Choroid plexus epithelial cell (primary cell): ENCODE results near the gene LMAN2.
A peak's percentile ranks its signal among the peaks of the same experiment; 100 is the strongest.
"Not testable (repeated sequence)": the region's sequence is repeated elsewhere in the genome, so short reads cannot be mapped to it uniquely, and the experiment has no call there.

Source experiments
- DNase-seq: peaks from one replicate; pipeline ENCODE4 v3.0.0-alpha.2; 2010; ENCODE audit warnings: low read depth
- H3K4me3 ChIP-seq: 2 replicates; pipeline ENCODE4 v1.5.1; 2011; ENCODE audit warnings: low read depth, mild to moderate bottlenecking, control low read depth, low read length, moderate library complexity
- TF ChIP-seq, protein P1 (sequence below): conservative IDR thresholded peaks from 2 replicates; pipeline ENCODE4 v1.5.1; 2011; ENCODE audit warnings: low read depth, mild to moderate bottlenecking, control low read depth, inconsistent platforms, low read length, moderate library complexity

LMAN2 gene

DNA sequence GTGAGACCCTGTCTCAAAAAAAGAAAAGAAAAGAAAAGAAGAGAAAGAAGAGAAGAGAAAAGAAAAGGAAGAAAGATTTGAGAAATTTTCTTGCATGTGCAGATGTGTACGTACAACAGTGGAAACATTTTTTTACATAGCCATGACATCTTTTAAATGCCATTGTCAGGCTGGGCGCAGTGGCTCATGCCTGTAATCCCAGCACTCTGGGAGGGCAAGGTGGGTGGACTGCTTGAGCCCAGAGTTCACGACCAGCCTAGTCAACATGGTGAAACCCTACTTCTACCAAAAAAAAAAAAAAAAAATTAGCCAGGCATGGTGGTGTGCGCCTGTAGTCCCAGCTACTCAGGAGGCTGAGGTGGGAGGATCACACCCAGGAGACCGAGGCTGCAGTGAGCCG is 6.6 kb downstream of the LMAN2 start:
- no peak overlapping the region for H3K4me3 ChIP-seq
- TF ChIP-seq, protein P1, sequence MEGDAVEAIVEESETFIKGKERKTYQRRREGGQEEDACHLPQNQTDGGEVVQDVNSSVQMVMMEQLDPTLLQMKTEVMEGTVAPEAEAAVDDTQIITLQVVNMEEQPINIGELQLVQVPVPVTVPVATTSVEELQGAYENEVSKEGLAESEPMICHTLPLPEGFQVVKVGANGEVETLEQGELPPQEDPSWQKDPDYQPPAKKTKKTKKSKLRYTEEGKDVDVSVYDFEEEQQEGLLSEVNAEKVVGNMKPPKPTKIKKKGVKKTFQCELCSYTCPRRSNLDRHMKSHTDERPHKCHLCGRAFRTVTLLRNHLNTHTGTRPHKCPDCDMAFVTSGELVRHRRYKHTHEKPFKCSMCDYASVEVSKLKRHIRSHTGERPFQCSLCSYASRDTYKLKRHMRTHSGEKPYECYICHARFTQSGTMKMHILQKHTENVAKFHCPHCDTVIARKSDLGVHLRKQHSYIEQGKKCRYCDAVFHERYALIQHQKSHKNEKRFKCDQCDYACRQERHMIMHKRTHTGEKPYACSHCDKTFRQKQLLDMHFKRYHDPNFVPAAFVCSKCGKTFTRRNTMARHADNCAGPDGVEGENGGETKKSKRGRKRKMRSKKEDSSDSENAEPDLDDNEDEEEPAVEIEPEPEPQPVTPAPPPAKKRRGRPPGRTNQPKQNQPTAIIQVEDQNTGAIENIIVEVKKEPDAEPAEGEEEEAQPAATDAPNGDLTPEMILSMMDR = no peak
- DNase-seq = no peak

DNA sequence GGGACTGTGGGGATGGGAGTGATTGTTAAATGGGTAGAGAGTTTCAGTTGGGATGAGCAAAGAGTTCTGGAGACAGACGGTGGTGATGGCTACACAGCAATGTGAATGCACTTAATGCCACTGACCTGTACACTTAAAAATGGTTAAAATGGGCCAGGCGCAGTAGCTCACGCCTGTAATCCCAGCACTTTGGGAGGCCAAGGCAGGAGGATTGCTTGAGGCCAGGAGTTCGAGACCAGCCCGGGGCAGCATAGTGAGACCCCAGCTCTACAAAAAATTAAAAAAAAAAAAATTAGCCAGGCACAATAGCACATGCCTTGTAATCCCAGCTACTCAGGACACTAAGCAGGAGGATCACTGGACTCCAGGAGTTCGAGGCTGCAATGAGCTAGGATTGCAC is 7.7 kb downstream of the LMAN2 start:
- TF ChIP-seq, protein P1 = no peak
- H3K4me3 ChIP-seq = no peak overlapping the region

DNA sequence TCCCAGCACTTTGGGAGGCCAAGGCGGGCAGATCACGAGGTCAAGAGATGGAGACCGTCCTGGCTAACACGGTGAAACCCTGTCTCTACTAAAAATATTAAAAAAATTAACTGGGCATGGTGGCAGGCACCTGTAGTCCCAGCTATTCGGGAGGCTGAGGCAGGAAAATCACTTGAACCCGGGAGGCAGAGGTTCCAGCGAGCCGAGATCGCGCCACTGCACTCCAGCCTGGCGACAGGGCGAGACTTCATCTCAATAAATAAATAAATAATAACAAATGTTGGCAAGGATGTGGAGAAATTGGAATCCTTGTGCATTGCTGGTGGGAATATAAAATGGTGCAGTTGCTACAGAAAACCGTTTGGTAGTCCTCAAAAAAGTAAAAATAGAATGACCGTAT is 8.5 kb downstream of the LMAN2 start:
- DNase-seq, H3K4me3 ChIP-seq: not testable (repeated sequence)

More for the DNA sequence above, 7.7 kb downstream of the LMAN2 start:
- DNase-seq = no peak

DNA sequence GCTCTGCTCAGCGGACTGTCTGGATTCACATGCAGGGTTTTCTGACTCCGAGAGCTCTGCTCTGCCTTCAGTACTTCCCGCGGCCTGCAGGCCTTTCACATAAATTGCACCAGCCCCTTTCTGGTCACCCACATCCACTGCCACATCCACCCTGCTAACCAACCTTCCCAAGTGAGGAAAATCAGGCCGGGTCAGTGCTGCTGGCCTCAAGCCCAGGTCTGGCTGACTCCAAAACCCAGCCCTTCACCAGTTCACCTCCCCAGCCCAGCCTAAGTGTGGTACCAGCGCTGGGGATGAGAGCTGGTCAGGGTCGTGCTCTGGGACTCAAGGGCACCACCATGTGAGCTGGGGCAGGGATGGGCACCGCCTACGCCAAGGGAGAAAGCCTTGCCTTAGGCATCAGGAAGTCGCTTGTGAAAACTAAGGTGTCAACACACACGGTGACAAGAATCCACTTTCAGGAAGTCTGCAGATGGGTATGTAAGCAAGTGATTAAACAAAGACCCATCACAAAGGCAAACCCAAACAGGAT is 12.3 kb downstream of the LMAN2 start:
- no peak overlapping the region for H3K4me3 ChIP-seq
- DNase-seq = no peak
- TF ChIP-seq, protein P1 = no peak

DNA sequence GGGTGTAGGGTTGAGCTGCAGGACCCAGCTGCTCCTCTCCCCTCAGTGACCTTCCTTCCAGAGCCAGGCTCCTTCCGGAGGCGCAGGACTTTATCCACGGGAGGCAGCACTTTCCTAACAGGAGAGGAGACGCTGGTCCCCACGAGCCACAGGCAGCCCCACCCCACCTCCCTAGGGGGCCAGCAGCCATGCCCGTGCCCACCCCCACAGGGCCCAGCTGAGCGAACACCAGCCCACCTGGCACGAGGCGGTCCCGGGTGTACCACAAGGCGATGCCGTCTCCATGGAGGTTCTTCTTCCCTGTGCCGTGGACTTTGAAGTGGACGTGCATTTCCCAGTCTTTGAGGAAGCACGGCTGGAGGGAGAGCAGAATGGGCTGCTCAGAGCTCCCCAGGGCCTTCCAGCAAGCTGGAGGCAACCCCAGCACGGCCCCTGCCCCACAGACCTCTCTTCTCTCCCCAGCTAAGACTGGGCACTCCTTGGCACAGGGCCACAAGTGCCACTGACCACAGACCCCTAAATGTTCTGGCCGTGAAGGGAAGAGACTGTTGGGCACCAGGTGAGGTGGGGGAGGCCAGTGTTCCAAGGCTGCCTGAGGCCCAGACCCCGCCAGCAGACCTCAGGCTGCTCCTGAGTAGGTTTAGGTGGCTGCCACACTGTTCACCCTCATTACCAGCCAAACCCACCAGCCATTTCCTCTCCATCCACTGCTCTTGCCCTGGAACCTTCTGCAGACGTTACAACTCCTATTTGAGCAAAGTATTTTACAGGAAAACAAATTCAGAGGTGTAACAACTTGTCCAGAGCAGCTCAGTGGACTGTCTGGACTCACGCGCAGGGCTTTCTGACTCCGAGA is 13.0 kb downstream of the LMAN2 start:
- DNase-seq = no peak
- TF ChIP-seq, protein P1 = no peak
- H3K4me3 ChIP-seq = no peak overlapping the region

DNA sequence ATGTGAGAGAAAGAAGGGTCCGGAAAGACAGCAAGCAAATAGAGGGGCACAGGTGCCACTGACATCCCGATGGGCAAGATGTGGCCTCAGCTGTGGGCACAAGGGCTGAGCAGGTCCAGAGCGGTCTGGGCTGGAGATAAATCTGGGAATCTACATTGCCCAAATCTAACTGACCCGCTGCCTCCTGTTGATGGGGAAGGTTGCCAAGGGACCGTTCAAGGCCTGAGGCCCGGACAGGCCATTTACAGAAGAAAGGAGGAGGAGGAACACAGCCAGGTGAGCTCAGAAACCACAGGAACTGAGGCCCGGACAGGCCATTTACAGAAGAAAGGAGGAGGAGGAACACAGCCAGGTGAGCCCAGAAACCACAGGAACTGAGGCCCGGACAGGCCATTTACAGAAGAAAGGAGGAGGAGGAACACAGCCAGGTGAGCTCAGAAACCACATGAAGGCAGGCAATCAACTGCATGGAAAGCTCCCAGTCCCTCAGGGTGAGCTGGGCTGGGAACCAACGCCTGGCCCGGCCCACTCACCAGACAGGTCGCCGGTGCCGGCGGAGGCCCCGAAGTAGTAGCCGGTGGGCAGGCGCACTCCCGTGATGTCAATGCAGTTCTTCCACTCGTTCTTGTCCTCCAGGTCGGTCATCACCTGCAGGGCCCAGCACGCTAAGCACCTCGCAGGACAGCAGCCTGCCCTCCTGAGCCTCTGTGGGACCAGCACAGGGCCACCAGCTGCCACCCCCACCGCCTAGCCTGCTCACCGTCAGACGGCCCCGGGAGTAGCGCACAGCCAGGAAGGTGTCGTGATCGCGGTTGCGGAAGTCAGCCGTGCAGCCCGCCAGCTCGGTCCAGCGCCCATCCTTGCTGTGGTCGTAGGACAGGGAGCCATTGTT is 14.6 kb downstream of the LMAN2 start:
- TF ChIP-seq, protein P1 = no peak
- H3K4me3 ChIP-seq = no peak overlapping the region
- DNase-seq = no peak

DNA sequence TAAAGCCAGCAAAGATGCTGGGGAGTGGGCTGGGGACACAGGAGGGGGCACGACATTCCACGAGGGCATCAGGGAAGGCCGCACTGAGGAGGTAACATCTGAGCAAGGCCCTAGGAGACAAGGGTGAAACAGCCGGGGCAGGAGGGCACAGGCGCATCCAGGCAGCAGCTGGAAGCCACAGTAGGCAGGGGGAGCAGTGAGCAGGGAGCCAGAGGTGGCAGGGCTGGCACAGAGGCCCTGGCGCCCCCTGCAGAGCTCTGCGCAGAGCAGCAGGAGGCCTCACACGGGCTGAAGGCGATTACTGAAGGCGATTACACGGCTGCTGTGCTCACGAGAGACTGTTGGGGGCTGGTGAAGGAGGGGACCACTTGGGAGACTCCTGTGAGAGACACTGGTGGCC is 15.4 kb downstream of the LMAN2 start:
- no peak overlapping the region for H3K4me3 ChIP-seq
- DNase-seq = no peak
- TF ChIP-seq, protein P1 = peak; percentile 17
